HepG2 (cell line): ENCODE measurements around the gene UHMK1. TPM values are rescaled to one million over a fixed set of nuclear protein-coding genes. Genes with fewer than 3 reads are reported as not detected.
A peak's percentile ranks its signal among the peaks of the same experiment; 100 is the strongest.

Source experiments
- AGO1 ChIP-seq: fragments of 200-400 bp; formaldehyde crosslinking; IDR thresholded peaks from 2 replicates; pipeline ENCODE4 v1.6.1; 2017; ENCODE audit warnings: mild to moderate bottlenecking, low read depth, low read length, moderate library complexity; ENCODE audit not compliant: poor library complexity, severe bottlenecking
- AGO2 ChIP-seq: fragments of 200-400 bp; formaldehyde crosslinking; optimal IDR thresholded peaks from 2 replicates; pipeline ENCODE3; 2017; ENCODE audit warnings: mild to moderate bottlenecking, low read depth, low read length, moderate library complexity
- GABPB1 ChIP-seq: IDR thresholded peaks from 2 replicates; pipeline ENCODE4 v1.6.1; 2016; ENCODE audit warnings: mild to moderate bottlenecking, missing genetic modification reagents, moderate library complexity, missing compliant biosample characterization
- IKZF5 ChIP-seq: IDR thresholded peaks from 2 replicates; pipeline ENCODE4 v1.6.1; 2018; ENCODE audit warnings: missing genetic modification reagents, mild to moderate bottlenecking, missing compliant biosample characterization
- LCORL ChIP-seq, 2 experiments: fragments of 450-650 bp in 1 of 2; sonication (generic) in 1 of 2; formaldehyde crosslinking in 1 of 2; IDR thresholded peaks; 2 replicates each; pipeline versions ENCODE4 v1.5.0 to v1.6.1; 2017 to 2020; ENCODE audit warnings: antibody characterized with exemption in 1 of 2, missing genetic modification reagents in 1 of 2
- NFYC ChIP-seq: IDR thresholded peaks from 2 replicates; pipeline ENCODE4 v1.6.1; 2016; ENCODE audit warnings: missing genetic modification reagents, missing compliant biosample characterization
- PHF8 ChIP-seq: sonication (generic); formaldehyde crosslinking; IDR thresholded peaks from 2 replicates; pipeline ENCODE4 v1.5.0; 2020; ENCODE audit warnings: missing genetic modification reagents
- REL ChIP-seq: sonication (generic); formaldehyde crosslinking; conservative IDR thresholded peaks from 2 replicates; pipeline ENCODE4 v1.8.0; 2022; ENCODE audit warnings: mild to moderate bottlenecking, missing genetic modification reagents, moderate library complexity
- SMARCE1 ChIP-seq: fragments of 450-650 bp; IDR thresholded peaks from 2 replicates; pipeline ENCODE4 v1.6.1; 2017; ENCODE audit warnings: borderline replicate concordance
- SP5 ChIP-seq: IDR thresholded peaks from 2 replicates; pipeline ENCODE4 v1.6.1; 2016; ENCODE audit warnings: low read depth, borderline replicate concordance
- ZBTB26 ChIP-seq: IDR thresholded peaks from 2 replicates; pipeline ENCODE4 v1.6.1; 2016; ENCODE audit warnings: missing compliant biosample characterization, missing genetic modification reagents, borderline replicate concordance
- ZBTB3 ChIP-seq: sonication (generic); formaldehyde crosslinking; IDR thresholded peaks from 2 replicates; pipeline ENCODE4 v1.4.0; 2020; ENCODE audit warnings: low read depth, mild to moderate bottlenecking, moderate library complexity, missing genetic modification reagents, borderline replicate concordance
- ZFY ChIP-seq: sonication (generic); formaldehyde crosslinking; IDR thresholded peaks from 2 replicates; pipeline ENCODE4 v1.4.0; 2020; ENCODE audit warnings: missing genetic modification reagents
- polyA plus RNA-seq, 8 experiments: library from polyadenylated mRNA; depleted of rRNA in 3 of 8; stranded (reverse) in 7 of 8; unstranded in 1 of 8; fragments of >200 nt; fragmentation: Illumina TruSeq in 4 of 8; extraction: Trizol in 4 of 8; gene quantifications; 2 replicates each; pipeline versions ENCODE4 v1.2.1 to v1.2.3, GENCODE V29; 2011 to 2016; ENCODE audit warnings: low read depth in 4 of 8, missing spikeins in 1 of 8, mixed read lengths in 1 of 8; ENCODE audit not compliant: insufficient read depth in 1 of 8
- total RNA-seq, 5 experiments: library from RNA; depleted of rRNA; stranded (reverse); fragments of >200 nt; fragmentation: Illumina TruSeq; extraction: Trizol; gene quantifications; 2 replicates each; pipeline ENCODE4 v1.2.3, GENCODE V29; 2016; ENCODE audit warnings: low read depth in 1 of 5
- TF ChIP-seq, protein P1 (sequence below): sonication (generic); formaldehyde crosslinking; IDR thresholded peaks from 2 replicates; pipeline ENCODE4; 2020; ENCODE audit warnings: missing genetic modification reagents, mild to moderate bottlenecking, borderline replicate concordance
- TF ChIP-seq, protein P2 (sequence below): IDR thresholded peaks from 2 replicates; pipeline ENCODE4 v1.6.1; 2016
- TF ChIP-seq, protein P3 (sequence below): sonication (generic); formaldehyde crosslinking; IDR thresholded peaks from 2 replicates; pipeline ENCODE4 v1.4.0; 2020; ENCODE audit warnings: low read depth, mild to moderate bottlenecking, missing genetic modification reagents
- TF ChIP-seq, protein P4 (sequence below): sonication (generic); formaldehyde crosslinking; IDR thresholded peaks from 2 replicates; pipeline ENCODE4 v1.8.0; 2022; ENCODE audit warnings: missing genetic modification reagents, mild to moderate bottlenecking, moderate library complexity, borderline replicate concordance
- TF ChIP-seq, protein P5 (sequence below): sonication (generic); formaldehyde crosslinking; IDR thresholded peaks from 2 replicates; pipeline ENCODE4 v1.8.0; 2022; ENCODE audit warnings: missing genetic modification reagents, low read depth, mild to moderate bottlenecking, borderline replicate concordance

Gene UHMK1
- total and polyA plus RNA-seq, 2 of the 13 experiments (the other 11 are each of a cell fraction or from before 2014, with no cell fraction given), result 12.9 to 20.0 TPM

DNA sequence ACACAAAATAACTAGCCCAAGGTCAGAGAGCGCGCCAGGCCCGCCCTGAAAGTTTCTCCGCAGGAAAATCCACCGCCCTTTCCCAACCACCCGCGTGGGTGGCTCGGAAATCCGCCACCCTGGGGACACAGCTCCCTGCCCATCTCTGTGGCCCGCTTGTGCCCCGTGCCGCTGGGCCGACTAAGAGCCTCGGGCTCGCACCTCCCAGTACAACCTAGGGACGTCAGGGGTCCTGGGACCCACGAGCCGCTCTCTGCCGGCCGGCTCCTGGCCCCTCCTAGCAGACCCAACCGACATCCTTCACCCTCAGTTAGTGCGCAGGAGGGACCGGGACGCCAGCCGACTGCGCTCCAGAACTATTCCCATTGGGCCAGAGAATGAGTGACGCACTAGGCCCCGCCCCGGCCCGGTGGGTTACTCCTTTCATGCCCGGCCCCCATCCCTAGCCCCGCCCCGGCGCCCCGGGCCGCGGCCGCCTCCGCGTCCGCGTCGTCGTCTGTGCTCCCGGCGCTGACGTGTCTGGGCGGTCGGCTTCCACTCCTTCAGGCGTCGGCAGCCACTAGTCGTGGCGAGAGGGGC is 63.5 kb downstream of the UHMK1 start (continued):
- TF ChIP-seq, protein P1, sequence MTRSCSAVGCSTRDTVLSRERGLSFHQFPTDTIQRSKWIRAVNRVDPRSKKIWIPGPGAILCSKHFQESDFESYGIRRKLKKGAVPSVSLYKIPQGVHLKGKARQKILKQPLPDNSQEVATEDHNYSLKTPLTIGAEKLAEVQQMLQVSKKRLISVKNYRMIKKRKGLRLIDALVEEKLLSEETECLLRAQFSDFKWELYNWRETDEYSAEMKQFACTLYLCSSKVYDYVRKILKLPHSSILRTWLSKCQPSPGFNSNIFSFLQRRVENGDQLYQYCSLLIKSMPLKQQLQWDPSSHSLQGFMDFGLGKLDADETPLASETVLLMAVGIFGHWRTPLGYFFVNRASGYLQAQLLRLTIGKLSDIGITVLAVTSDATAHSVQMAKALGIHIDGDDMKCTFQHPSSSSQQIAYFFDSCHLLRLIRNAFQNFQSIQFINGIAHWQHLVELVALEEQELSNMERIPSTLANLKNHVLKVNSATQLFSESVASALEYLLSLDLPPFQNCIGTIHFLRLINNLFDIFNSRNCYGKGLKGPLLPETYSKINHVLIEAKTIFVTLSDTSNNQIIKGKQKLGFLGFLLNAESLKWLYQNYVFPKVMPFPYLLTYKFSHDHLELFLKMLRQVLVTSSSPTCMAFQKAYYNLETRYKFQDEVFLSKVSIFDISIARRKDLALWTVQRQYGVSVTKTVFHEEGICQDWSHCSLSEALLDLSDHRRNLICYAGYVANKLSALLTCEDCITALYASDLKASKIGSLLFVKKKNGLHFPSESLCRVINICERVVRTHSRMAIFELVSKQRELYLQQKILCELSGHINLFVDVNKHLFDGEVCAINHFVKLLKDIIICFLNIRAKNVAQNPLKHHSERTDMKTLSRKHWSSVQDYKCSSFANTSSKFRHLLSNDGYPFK, result peak; percentile 26; the same call in 1 of the 2 replicates
- TF ChIP-seq, protein P2, sequence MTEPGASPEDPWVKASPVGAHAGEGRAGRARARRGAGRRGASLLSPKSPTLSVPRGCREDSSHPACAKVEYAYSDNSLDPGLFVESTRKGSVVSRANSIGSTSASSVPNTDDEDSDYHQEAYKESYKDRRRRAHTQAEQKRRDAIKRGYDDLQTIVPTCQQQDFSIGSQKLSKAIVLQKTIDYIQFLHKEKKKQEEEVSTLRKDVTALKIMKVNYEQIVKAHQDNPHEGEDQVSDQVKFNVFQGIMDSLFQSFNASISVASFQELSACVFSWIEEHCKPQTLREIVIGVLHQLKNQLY, result no peak
- TF ChIP-seq ZBTB3, result peak; percentile 47; the same call in 1 of the 2 replicates
- peak; percentile 77; the same call in 1 of the 2 replicates for TF ChIP-seq IKZF5 (CRISPR knock-in tag)
- TF ChIP-seq, protein P3, sequence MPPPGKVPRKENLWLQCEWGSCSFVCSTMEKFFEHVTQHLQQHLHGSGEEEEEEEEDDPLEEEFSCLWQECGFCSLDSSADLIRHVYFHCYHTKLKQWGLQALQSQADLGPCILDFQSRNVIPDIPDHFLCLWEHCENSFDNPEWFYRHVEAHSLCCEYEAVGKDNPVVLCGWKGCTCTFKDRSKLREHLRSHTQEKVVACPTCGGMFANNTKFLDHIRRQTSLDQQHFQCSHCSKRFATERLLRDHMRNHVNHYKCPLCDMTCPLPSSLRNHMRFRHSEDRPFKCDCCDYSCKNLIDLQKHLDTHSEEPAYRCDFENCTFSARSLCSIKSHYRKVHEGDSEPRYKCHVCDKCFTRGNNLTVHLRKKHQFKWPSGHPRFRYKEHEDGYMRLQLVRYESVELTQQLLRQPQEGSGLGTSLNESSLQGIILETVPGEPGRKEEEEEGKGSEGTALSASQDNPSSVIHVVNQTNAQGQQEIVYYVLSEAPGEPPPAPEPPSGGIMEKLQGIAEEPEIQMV (CRISPR knock-in tag), result peak; percentile 87; the same call in 1 of the 2 replicates
- 0 out of 2 replicates have a peak, but pooled peaks have one; percentile 27 for TF ChIP-seq REL
- peak; percentile 59 for TF ChIP-seq AGO2
- peak; percentile 14; the same call in 1 of the 2 replicates for TF ChIP-seq ZFY (CRISPR knock-in tag)
- TF ChIP-seq PHF8 (CRISPR knock-in tag), result peak; percentile 72
- TF ChIP-seq GABPB1 (CRISPR knock-in tag), result peak; percentile 57; the same call in 1 of the 2 replicates
- TF ChIP-seq SMARCE1, result no peak
- TF ChIP-seq ZBTB26 (CRISPR knock-in tag), result 0 out of 2 replicates have a peak, but pooled peaks have one; percentile 11
- peak; percentile 56 for TF ChIP-seq NFYC
- peak; percentile 25; the same call in 1 of the 2 replicates for TF ChIP-seq SP5 (CRISPR knock-in tag)
- peak; percentile 18 for TF ChIP-seq AGO1
- TF ChIP-seq, protein P4, sequence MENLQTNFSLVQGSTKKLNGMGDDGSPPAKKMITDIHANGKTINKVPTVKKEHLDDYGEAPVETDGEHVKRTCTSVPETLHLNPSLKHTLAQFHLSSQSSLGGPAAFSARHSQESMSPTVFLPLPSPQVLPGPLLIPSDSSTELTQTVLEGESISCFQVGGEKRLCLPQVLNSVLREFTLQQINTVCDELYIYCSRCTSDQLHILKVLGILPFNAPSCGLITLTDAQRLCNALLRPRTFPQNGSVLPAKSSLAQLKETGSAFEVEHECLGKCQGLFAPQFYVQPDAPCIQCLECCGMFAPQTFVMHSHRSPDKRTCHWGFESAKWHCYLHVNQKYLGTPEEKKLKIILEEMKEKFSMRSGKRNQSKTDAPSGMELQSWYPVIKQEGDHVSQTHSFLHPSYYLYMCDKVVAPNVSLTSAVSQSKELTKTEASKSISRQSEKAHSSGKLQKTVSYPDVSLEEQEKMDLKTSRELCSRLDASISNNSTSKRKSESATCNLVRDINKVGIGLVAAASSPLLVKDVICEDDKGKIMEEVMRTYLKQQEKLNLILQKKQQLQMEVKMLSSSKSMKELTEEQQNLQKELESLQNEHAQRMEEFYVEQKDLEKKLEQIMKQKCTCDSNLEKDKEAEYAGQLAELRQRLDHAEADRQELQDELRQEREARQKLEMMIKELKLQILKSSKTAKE (CRISPR knock-in tag), result peak; percentile 49; the same call in 1 of the 2 replicates
- TF ChIP-seq LCORL (IDR thresholded peaks at IDR 0.05), result no peak
- TF ChIP-seq LCORL (CRISPR knock-in tag; IDR thresholded peaks at IDR 0.05), result no peak
- TF ChIP-seq, protein P5, sequence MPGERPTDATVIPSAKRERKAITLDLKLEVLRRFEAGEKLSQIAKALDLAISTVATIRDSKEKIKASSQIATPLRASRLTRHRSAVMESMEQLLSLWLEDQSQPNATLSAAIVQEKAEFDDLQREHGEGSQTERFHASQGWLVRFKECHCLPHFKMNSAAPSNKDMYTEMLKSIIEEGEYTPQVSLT (CRISPR knock-in tag), result no peak
